SU-DHL-6 (cell line): ENCODE measurements around the gene PSMD14.

Experiments used
- EZH2phosphoT487 ChIP-seq: fragments of 200-600 bp; sonication (generic), shearing (Covaris generic); conservative IDR thresholded peaks from 2 replicates; pipeline ENCODE4 v1.6.1; 2018; ENCODE audit warnings: mild to moderate bottlenecking, antibody characterized with exemption, low read length, moderate library complexity, mixed read lengths
- TF ChIP-seq, protein P1 (sequence below): fragments of 200-600 bp; sonication (generic); IDR thresholded peaks from one replicate; pipeline ENCODE4 v1.5.1; 2017; ENCODE audit warnings: antibody characterized with exemption, mild to moderate bottlenecking, low read length, moderate library complexity; ENCODE audit not compliant: insufficient read depth, poor library complexity, severe bottlenecking

DNA sequence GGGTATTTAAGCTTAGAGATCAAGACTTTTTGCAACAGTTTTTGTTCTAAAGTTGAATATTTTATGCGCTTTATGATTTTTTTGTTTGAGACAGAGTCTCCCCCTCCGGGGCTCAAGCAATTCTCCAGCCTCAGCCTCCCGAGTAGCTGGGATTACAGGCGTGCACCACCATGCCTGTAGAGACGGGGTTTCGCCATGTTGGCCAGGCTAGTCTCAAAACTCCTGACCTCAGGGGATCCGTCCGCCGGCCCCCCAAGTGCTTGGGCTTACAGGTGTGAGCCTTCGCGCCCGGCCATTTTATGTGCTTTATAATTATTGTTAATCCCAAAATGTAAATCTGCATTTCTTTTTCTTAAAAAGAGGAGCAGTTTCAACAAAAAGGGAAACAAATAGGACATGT, 136.9 kb downstream of the PSMD14 start:
- TF ChIP-seq, protein P1, sequence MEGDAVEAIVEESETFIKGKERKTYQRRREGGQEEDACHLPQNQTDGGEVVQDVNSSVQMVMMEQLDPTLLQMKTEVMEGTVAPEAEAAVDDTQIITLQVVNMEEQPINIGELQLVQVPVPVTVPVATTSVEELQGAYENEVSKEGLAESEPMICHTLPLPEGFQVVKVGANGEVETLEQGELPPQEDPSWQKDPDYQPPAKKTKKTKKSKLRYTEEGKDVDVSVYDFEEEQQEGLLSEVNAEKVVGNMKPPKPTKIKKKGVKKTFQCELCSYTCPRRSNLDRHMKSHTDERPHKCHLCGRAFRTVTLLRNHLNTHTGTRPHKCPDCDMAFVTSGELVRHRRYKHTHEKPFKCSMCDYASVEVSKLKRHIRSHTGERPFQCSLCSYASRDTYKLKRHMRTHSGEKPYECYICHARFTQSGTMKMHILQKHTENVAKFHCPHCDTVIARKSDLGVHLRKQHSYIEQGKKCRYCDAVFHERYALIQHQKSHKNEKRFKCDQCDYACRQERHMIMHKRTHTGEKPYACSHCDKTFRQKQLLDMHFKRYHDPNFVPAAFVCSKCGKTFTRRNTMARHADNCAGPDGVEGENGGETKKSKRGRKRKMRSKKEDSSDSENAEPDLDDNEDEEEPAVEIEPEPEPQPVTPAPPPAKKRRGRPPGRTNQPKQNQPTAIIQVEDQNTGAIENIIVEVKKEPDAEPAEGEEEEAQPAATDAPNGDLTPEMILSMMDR = no peak
- TF ChIP-seq EZH2phosphoT487 = no peak
